Panc1 (cell line): Measurements from ENCODE around the gene HOXA5.

Experiments
- CTCF ChIP-seq: fragments of 450-650 bp; IDR thresholded peaks from 2 replicates; pipeline ENCODE4 v1.5.1; 2017; ENCODE audit warnings: mild to moderate bottlenecking
- SIN3A ChIP-seq: IDR thresholded peaks from 2 replicates; pipeline ENCODE4 v1.6.1; 2012; ENCODE audit warnings: low read depth, mild to moderate bottlenecking, low read length, moderate library complexity, borderline replicate concordance; ENCODE audit not compliant: insufficient read depth
- TF ChIP-seq, protein P1 (sequence below), 2 experiments: IDR thresholded peaks; 2 replicates each; pipeline ENCODE4 v1.6.1; 2011 to 2012; ENCODE audit warnings: low read depth in 2 of 2, control low read depth in 1 of 2, low read length in 1 of 2, mild to moderate bottlenecking in 1 of 2, moderate library complexity in 1 of 2; ENCODE audit not compliant: insufficient read depth in 1 of 2

GRCh38 chr7:27137640-27138315 lies 5.7 kb downstream of the HOXA5 start:
- TF ChIP-seq CTCF (no peak), SIN3A (no peak)
- TF ChIP-seq, protein P1, sequence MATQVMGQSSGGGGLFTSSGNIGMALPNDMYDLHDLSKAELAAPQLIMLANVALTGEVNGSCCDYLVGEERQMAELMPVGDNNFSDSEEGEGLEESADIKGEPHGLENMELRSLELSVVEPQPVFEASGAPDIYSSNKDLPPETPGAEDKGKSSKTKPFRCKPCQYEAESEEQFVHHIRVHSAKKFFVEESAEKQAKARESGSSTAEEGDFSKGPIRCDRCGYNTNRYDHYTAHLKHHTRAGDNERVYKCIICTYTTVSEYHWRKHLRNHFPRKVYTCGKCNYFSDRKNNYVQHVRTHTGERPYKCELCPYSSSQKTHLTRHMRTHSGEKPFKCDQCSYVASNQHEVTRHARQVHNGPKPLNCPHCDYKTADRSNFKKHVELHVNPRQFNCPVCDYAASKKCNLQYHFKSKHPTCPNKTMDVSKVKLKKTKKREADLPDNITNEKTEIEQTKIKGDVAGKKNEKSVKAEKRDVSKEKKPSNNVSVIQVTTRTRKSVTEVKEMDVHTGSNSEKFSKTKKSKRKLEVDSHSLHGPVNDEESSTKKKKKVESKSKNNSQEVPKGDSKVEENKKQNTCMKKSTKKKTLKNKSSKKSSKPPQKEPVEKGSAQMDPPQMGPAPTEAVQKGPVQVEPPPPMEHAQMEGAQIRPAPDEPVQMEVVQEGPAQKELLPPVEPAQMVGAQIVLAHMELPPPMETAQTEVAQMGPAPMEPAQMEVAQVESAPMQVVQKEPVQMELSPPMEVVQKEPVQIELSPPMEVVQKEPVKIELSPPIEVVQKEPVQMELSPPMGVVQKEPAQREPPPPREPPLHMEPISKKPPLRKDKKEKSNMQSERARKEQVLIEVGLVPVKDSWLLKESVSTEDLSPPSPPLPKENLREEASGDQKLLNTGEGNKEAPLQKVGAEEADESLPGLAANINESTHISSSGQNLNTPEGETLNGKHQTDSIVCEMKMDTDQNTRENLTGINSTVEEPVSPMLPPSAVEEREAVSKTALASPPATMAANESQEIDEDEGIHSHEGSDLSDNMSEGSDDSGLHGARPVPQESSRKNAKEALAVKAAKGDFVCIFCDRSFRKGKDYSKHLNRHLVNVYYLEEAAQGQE (IDR thresholded peaks at IDR 0.05; ENCODE audit: insufficient read depth in 1 of 2, low read depth in 2 of 2, low read length in 1 of 2), result no peak
